Lung (tissue), 12 donors: ENCODE results near the gene CAD. TPM values are rescaled to one million over a fixed set of nuclear protein-coding genes. Genes with fewer than 3 reads are reported as not detected.

Experiments
- ATAC-seq: fragments of 200-7000 bp; cut with Tn5 transposase; one replicate; pipeline ENCODE4 v1.9.1; 2020; ENCODE audit warnings: moderate number of reproducible peaks; ENCODE audit not compliant: insufficient read depth, low FRiP score
- DNase-seq, 3 donors: peaks; one replicate each; pipeline ENCODE4 v3.0.0-alpha.2; 2013 to 2017
- H3K27ac ChIP-seq, 2 donors: one replicate each; pipeline ENCODE4 v1.5.1; 2013; ENCODE audit warnings: mild to moderate bottlenecking in 2 of 2, moderate library complexity in 2 of 2, control low read depth in 1 of 2, inconsistent platforms in 1 of 2, low read depth in 1 of 2, low read length in 1 of 2
- H3K27me3 ChIP-seq, 3 donors: one replicate each; pipeline ENCODE4 v1.5.1; 2013; ENCODE audit warnings: low read length in 2 of 3; ENCODE audit not compliant: control insufficient read depth in 3 of 3, insufficient read depth in 3 of 3
- H3K36me3 ChIP-seq, 4 donors: one replicate each; pipeline ENCODE4 v1.5.1; 2013; ENCODE audit warnings: low read length in 4 of 4, mild to moderate bottlenecking in 1 of 4, moderate library complexity in 1 of 4; ENCODE audit not compliant: control insufficient read depth in 4 of 4, insufficient read depth in 4 of 4
- H3K4me1 ChIP-seq, 5 donors: one replicate each; pipeline ENCODE4 v1.5.1; 2013; ENCODE audit warnings: low read length in 5 of 5, mild to moderate bottlenecking in 2 of 5, moderate library complexity in 1 of 5; ENCODE audit not compliant: control insufficient read depth in 5 of 5, insufficient read depth in 5 of 5
- H3K4me3 ChIP-seq: one replicate; pipeline ENCODE4 v1.5.1; 2013; ENCODE audit warnings: mild to moderate bottlenecking, control low read depth, moderate library complexity
- H3K9ac ChIP-seq, 2 donors: one replicate each; pipeline ENCODE4 v1.5.1; 2013; ENCODE audit warnings: low read length in 2 of 2, control low read depth in 1 of 2; ENCODE audit not compliant: insufficient read depth in 1 of 2
- H3K9me3 ChIP-seq, 4 donors: one replicate each; pipeline ENCODE4 v1.5.1; 2013; ENCODE audit warnings: low read length in 3 of 4, mild to moderate bottlenecking in 1 of 4, moderate library complexity in 1 of 4; ENCODE audit not compliant: control insufficient read depth in 4 of 4, insufficient read depth in 3 of 4
- CTCF ChIP-seq: IDR thresholded peaks from 2 replicates; pipeline ENCODE4 v1.5.1; 2012; ENCODE audit warnings: mild to moderate bottlenecking; ENCODE audit errors: control extremely low read depth, extremely low read depth
- WGBS, 2 donors: extraction: QIAGEN DNeasy Blood & Tissue Kit; methylation state at CpG; one replicate each; pipeline ENCODE4 v1.1.7; 2013; 5-methylcytosine and 5-hydroxymethylcytosine counted together
- polyA plus RNA-seq, 2 donors: library from polyadenylated mRNA; stranded (reverse); fragments of 200-250 nt; gene quantifications; one replicate each; pipeline ENCODE4 v1.2.1, GENCODE V29; 2013
- total RNA-seq, 2 donors: library from RNA; depleted of rRNA in 1 of 2; stranded (reverse); fragments of >200 nt in 1 of 2; gene quantifications; one replicate each; pipeline ENCODE4 v1.2.1, GENCODE V29; 2014 to 2021
- donor health status: control.
- donor health status: control.
- donor health status: Bipolar disorder and iron deficiency.
- donor health status: healthy.
- donor health status: DM: yes; HTN: yes; CAD: no.

CAD gene
- total and polyA plus RNA-seq, 4 donors, result 10.9 to 42.0 (median 18.9) TPM

- H3K4me1 ChIP-seq, result no peaks in the 10 kb centered on the region
- H3K9me3 ChIP-seq, result no peaks in the 10 kb centered on the region
- peaks cover 0 to 15% (median 4%) of the 10 kb centered on the region in 3 donors for H3K27me3 ChIP-seq
- no peak overlapping the region for H3K4me3 ChIP-seq
- no peak for DNase-seq
- WGBS, 2 donors, result 89 to 95% methylated on average over 3 of the region's 3 CpGs
- H3K9ac ChIP-seq, result no peak overlapping the region
- H3K27ac ChIP-seq, result no peak overlapping the region
- ATAC-seq, result no peak
- TF ChIP-seq CTCF, result no peak
- no peaks in the 10 kb centered on the region for H3K36me3 ChIP-seq
Measured at GRCh38 chr2:27178469-27178868, 38.7 kb upstream of the CAD start.

- Histone ChIP-seq H3K9ac (no peak overlapping the region), H3K36me3 (no peaks in the 10 kb centered on the region), H3K9me3 (no peaks in the 10 kb centered on the region), H3K4me1 (peaks cover 0 to 3% (median 0%) of the 10 kb centered on the region in 5 donors), H3K27me3 (peaks cover 0 to 7% (median 4%) of the 10 kb centered on the region in 3 donors), H3K4me3 (no peak overlapping the region), H3K27ac (no peak overlapping the region)
- TF ChIP-seq CTCF, result no peak
- DNase-seq, result no peak
- no peak for ATAC-seq
- WGBS, 2 donors, result 61 to 71% methylated on average over 3 of the region's 3 CpGs
Measured at GRCh38 chr2:27179344-27180000, 37.7 kb upstream of the CAD start.

- Histone ChIP-seq H3K4me1 (peaks cover 0 to 7% (median 2%) of the 10 kb centered on the region in 5 donors), H3K27me3 (peaks cover 0 to 4% (median 2%) of the 10 kb centered on the region in 3 donors), H3K36me3 (no peaks in the 10 kb centered on the region), H3K4me3 (no peak overlapping the region), H3K9me3 (no peaks in the 10 kb centered on the region), H3K27ac (no peak overlapping the region), H3K9ac (no peak overlapping the region)
- no peak for TF ChIP-seq CTCF
- ATAC-seq (no peak), DNase-seq (no peak)
- 70 to 93% methylated on average over 4 of the region's 4 CpGs for WGBS, 2 donors
Measured at GRCh38 chr2:27182346-27182745, 34.8 kb upstream of the CAD start.
